WTC11 (cell line): ENCODE data around the gene FUCA1. TPM values are rescaled to one million over a fixed set of nuclear protein-coding genes. Genes with fewer than 3 reads are reported as not detected.
"Not testable (repeated sequence)": the region's sequence is repeated elsewhere in the genome, so short reads cannot be mapped to it uniquely, and the experiment has no call there.

Experiments used
- ATAC-seq: fragments of 200-7000 bp; cut with Tn5 transposase; 2 replicates; pipeline ENCODE4 v1.10.0; 2021; ENCODE audit warnings: mild to moderate bottlenecking, moderate library complexity
- CTCF ChIA-PET: fragments of 300-600 bp; sonication (Branson Sonifier 250); formaldehyde crosslinking; loops from one replicate; lab custom pipeline; 2021; ENCODE audit warnings: antibody characterized with exemption; lab: Charles Lee
- POLR2A ChIA-PET: fragments of 350-600 bp; sonication (Branson Sonifier 250); formaldehyde crosslinking; loops from one replicate; lab custom pipeline; 2021; ENCODE audit warnings: antibody characterized with exemption; lab: Charles Lee
- DNase-seq: peaks from one replicate; pipeline ENCODE4 v3.0.0; 2021; ENCODE audit warnings: low spot score
- H3K27ac Mint-ChIP-seq: 2 replicates; pipeline ENCODE4 v1.8.0; 2021; ENCODE audit warnings: mixed read lengths
- H3K27me3 Mint-ChIP-seq: 2 replicates; pipeline ENCODE4 v1.8.0; 2021; ENCODE audit warnings: low read depth, mild to moderate bottlenecking, moderate library complexity, mixed read lengths
- H3K36me3 Mint-ChIP-seq: 2 replicates; pipeline ENCODE4 v1.8.0; 2021; ENCODE audit warnings: mixed read lengths
- H3K4me1 Mint-ChIP-seq: 2 replicates; pipeline ENCODE4 v1.8.0; 2022; ENCODE audit warnings: mixed read lengths
- H3K4me3 Mint-ChIP-seq: 2 replicates; pipeline ENCODE4 v1.8.0; 2021; ENCODE audit warnings: mild to moderate bottlenecking, moderate library complexity, mixed read lengths
- H3K9me3 Mint-ChIP-seq: 2 replicates; pipeline ENCODE4 v1.8.0; 2021; ENCODE audit warnings: mixed read lengths
- HMGA2 ChIP-seq: fragments of 250-450 bp; sonication (Bioruptor Pico); IDR thresholded peaks from 2 replicates; pipeline ENCODE4 v1.4.0; 2021; ENCODE audit warnings: mild to moderate bottlenecking, moderate library complexity
- KAT7 ChIP-seq: sonication (generic); formaldehyde crosslinking; IDR thresholded peaks from 2 replicates; pipeline ENCODE4 v1.8.1; 2023; ENCODE audit warnings: missing genetic modification reagents, mild to moderate bottlenecking, borderline replicate concordance
- NR2C2 ChIP-seq: sonication (generic); formaldehyde crosslinking; IDR thresholded peaks from 2 replicates; pipeline ENCODE4 v1.8.0; 2022; ENCODE audit warnings: mild to moderate bottlenecking, missing genetic modification reagents
- RORB ChIP-seq: fragments of 250-450 bp; sonication (Bioruptor Pico); IDR thresholded peaks from 2 replicates; pipeline ENCODE4 v1.9.0; 2021; ENCODE audit warnings: mild to moderate bottlenecking
- ZNF121 ChIP-seq: sonication (generic); formaldehyde crosslinking; IDR thresholded peaks from 2 replicates; pipeline ENCODE4 v1.8.0; 2023; ENCODE audit warnings: missing genetic modification reagents
- ZNF219 ChIP-seq: sonication (generic); formaldehyde crosslinking; IDR thresholded peaks from 2 replicates; pipeline ENCODE4 v1.8.0; 2023; ENCODE audit warnings: missing genetic modification reagents, mild to moderate bottlenecking, borderline replicate concordance
- ZNF263 ChIP-seq: sonication (generic); formaldehyde crosslinking; IDR thresholded peaks from 2 replicates; pipeline ENCODE4 v1.8.1; 2022; ENCODE audit warnings: low read depth, mild to moderate bottlenecking, moderate library complexity, missing genetic modification reagents
- ZNF416 ChIP-seq: fragments of 250-450 bp; sonication (Bioruptor Pico); IDR thresholded peaks from 2 replicates; pipeline ENCODE4 v1.9.0; 2021; ENCODE audit warnings: mild to moderate bottlenecking, inconsistent platforms
- ZNF671 ChIP-seq: fragments of 250-450 bp; sonication (Bioruptor Pico); IDR thresholded peaks from 2 replicates; pipeline ENCODE4 v1.8.0; 2021; ENCODE audit warnings: mild to moderate bottlenecking
- total RNA-seq: library from RNA; stranded (reverse); gene quantifications from 3 replicates; pipeline ENCODE4 v1.2.3, GENCODE V29; 2021
- TF ChIP-seq, protein P1 (sequence below): sonication (generic); formaldehyde crosslinking; IDR thresholded peaks from 2 replicates; pipeline ENCODE4 v1.8.1; 2022; ENCODE audit warnings: mild to moderate bottlenecking, moderate library complexity, missing genetic modification reagents
- TF ChIP-seq, protein P2 (sequence below): fragments of 200-600 bp; IDR thresholded peaks from 2 replicates; pipeline ENCODE4 v1.8.0; 2022; ENCODE audit warnings: antibody characterized with exemption
- TF ChIP-seq, protein P3 (sequence below): fragments of 250-450 bp; sonication (Bioruptor Pico); IDR thresholded peaks from 2 replicates; pipeline ENCODE4 v2.1.2; 2022; ENCODE audit warnings: mild to moderate bottlenecking, moderate library complexity
- TF ChIP-seq, protein P4 (sequence below): sonication (generic); formaldehyde crosslinking; IDR thresholded peaks from 2 replicates; pipeline ENCODE4 v1.8.1; 2023; ENCODE audit warnings: mild to moderate bottlenecking, missing genetic modification reagents, moderate library complexity
- TF ChIP-seq, protein P5 (sequence below): fragments of 250-450 bp; sonication (Bioruptor Pico); IDR thresholded peaks from 2 replicates; pipeline ENCODE4 v1.8.0; 2021; ENCODE audit warnings: mild to moderate bottlenecking
- TF ChIP-seq, protein P6 (sequence below): sonication (generic); formaldehyde crosslinking; IDR thresholded peaks from 2 replicates; pipeline ENCODE4 v1.8.1; 2022; ENCODE audit warnings: low read depth, mild to moderate bottlenecking, moderate library complexity, missing genetic modification reagents, borderline replicate concordance
- TF ChIP-seq, protein P7 (sequence below): sonication (generic); formaldehyde crosslinking; IDR thresholded peaks from 2 replicates; pipeline ENCODE4 v1.8.0; 2022; ENCODE audit warnings: mild to moderate bottlenecking, missing genetic modification reagents

FUCA1 gene
- total RNA-seq, 1 experiment from 2014 or later, result 7.5 TPM

DNA sequence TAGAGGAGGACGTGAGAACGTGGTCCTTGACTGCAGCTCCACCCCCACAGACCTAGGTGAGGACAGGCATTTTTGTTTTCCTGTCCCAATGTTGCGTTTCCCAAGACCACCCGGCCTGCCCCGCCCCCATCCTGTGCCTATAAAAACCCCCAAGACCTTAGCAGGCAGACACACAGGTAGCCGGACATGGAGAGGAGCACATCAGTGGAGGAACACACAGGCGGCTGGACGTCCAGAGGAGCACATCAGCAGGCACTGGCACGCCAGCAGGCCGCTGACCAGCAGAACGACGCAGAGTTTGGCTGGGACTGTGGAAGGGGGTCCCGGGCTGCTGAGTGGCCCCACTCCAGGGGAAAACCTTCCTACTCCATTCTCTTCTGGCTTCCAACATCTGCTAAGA, 30.2 kb downstream of the FUCA1 start:
- ATAC-seq, result peak; percentile 18

DNA sequence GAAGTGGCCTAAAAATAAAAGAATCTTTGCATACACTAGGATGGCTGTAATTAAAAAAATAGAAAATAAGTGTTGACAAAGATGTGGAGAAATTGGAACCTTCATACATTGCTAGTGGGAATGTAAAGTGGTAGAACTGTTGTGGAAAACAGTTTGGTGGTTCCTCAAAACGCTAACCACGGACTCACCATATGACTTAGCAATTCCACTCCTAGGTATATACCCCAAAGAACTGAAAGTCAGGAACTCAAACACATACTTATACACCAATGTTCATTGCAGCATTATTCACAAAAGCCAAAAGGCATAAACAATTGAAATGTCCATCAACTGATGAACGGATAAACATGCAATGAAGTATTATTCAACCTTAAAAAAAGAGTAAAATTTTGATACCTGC, 32.1 kb downstream of the FUCA1 start:
- ChIA-PET POLR2A (no interaction called here), CTCF (interaction anchor here (1.4 kb wide), 1 partner anchor 25 kb away, joined by 5 read pairs; no protein-coding TSS in a partner anchor)
- H3K4me1 Mint-ChIP-seq, result peaks cover 8% of the 10 kb centered on the region
- H3K4me3 Mint-ChIP-seq, result no peak overlapping the region
- DNase-seq, result no peak
- H3K9me3 Mint-ChIP-seq, result no peaks in the 10 kb centered on the region
- ATAC-seq, result no peak
- TF ChIP-seq ZNF263 (no peak), NR2C2 (no peak), HMGA2 (CRISPR knock-in tag) (no peak), RORB (CRISPR knock-in tag) (no peak)
- TF ChIP-seq, protein P1, sequence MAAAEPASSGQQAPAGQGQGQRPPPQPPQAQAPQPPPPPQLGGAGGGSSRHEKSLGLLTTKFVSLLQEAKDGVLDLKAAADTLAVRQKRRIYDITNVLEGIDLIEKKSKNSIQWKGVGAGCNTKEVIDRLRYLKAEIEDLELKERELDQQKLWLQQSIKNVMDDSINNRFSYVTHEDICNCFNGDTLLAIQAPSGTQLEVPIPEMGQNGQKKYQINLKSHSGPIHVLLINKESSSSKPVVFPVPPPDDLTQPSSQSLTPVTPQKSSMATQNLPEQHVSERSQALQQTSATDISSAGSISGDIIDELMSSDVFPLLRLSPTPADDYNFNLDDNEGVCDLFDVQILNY (CRISPR knock-in tag), result no peak
- no peaks in the 10 kb centered on the region for H3K36me3 Mint-ChIP-seq
- peaks cover 22% of the 10 kb centered on the region for H3K27me3 Mint-ChIP-seq
- H3K27ac Mint-ChIP-seq, result no peak overlapping the region

More for the DNA sequence above, 30.2 kb downstream of the FUCA1 start:
- H3K27ac Mint-ChIP-seq, result no peak overlapping the region
- peaks cover 8% of the 10 kb centered on the region for H3K4me1 Mint-ChIP-seq
- H3K27me3 Mint-ChIP-seq, result peaks cover 35% of the 10 kb centered on the region
- H3K36me3 Mint-ChIP-seq, result no peaks in the 10 kb centered on the region
- DNase-seq, result peak; percentile 16
- peak overlapping the region; percentile 73 for H3K4me3 Mint-ChIP-seq
- ChIA-PET CTCF (interaction anchor here (0.8 to 1.0 kb wide), 3 partner anchors 27 to 79 kb away, joined by 3 to 4 read pairs (median 3); no protein-coding TSS in a partner anchor), POLR2A (no interaction called here)
- TF ChIP-seq, protein P2, sequence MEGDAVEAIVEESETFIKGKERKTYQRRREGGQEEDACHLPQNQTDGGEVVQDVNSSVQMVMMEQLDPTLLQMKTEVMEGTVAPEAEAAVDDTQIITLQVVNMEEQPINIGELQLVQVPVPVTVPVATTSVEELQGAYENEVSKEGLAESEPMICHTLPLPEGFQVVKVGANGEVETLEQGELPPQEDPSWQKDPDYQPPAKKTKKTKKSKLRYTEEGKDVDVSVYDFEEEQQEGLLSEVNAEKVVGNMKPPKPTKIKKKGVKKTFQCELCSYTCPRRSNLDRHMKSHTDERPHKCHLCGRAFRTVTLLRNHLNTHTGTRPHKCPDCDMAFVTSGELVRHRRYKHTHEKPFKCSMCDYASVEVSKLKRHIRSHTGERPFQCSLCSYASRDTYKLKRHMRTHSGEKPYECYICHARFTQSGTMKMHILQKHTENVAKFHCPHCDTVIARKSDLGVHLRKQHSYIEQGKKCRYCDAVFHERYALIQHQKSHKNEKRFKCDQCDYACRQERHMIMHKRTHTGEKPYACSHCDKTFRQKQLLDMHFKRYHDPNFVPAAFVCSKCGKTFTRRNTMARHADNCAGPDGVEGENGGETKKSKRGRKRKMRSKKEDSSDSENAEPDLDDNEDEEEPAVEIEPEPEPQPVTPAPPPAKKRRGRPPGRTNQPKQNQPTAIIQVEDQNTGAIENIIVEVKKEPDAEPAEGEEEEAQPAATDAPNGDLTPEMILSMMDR, result no peak
- TF ChIP-seq ZNF671 (CRISPR knock-in tag), result no peak
- TF ChIP-seq ZNF219 (CRISPR knock-in tag), result no peak
- H3K9me3 Mint-ChIP-seq, result no peaks in the 10 kb centered on the region

DNA sequence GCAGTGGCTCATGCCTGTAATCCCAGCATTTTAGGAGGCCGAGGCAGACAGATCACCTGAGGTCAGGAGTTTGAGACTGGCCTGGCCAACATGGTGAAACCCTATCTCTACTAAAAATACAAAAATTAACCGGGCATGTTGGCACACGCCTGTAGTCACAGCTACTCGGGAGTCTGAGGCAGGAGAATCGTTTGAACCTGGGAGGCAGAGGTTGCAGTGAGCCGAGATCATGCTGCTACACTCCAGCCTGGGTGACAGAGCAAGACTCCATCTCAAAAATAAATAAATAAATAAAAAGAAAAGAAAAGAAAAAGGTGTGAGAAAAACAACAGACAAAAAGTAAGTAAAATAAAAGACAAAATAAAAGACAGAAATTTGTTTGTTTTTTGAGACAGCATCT, 33.9 kb downstream of the FUCA1 start:
- peaks cover 20% of the 10 kb centered on the region for H3K27me3 Mint-ChIP-seq
- H3K36me3 Mint-ChIP-seq, H3K9me3 Mint-ChIP-seq, DNase-seq, H3K4me3 Mint-ChIP-seq, POLR2A ChIA-PET, ATAC-seq, H3K27ac Mint-ChIP-seq, H3K4me1 Mint-ChIP-seq: not testable (repeated sequence)
- CTCF ChIA-PET, result interaction anchor here (1.3 kb wide), 1 partner anchor 33 kb away, joined by 3 read pairs; no protein-coding TSS in a partner anchor

DNA sequence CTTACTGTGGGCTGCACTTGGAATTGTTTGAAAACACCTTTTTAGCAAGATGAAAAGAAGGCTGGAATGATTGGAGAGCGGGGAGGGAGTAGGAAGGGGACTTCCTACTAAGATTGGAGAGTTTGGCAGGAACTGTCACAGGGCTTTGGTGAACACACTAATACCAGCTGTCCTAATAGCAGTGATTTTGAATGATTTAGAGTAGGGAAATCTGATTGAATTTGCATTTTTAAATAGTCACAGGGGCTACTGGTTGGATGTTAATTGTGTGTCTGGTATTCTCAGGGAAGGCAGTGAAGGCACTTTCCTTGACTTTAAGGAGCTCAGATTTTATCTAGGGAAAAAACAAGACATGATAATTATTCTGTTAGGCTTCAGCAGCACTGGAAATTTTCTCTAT, 40.4 kb downstream of the FUCA1 start:
- DNase-seq (no peak), ATAC-seq (no peak)
- Mint-ChIP-seq H3K4me1 (peaks cover 8% of the 10 kb centered on the region), H3K27ac (no peak overlapping the region), H3K4me3 (no peak overlapping the region), H3K36me3 (no peaks in the 10 kb centered on the region), H3K9me3 (no peaks in the 10 kb centered on the region), H3K27me3 (no peaks in the 10 kb centered on the region)
- TF ChIP-seq, protein P3, sequence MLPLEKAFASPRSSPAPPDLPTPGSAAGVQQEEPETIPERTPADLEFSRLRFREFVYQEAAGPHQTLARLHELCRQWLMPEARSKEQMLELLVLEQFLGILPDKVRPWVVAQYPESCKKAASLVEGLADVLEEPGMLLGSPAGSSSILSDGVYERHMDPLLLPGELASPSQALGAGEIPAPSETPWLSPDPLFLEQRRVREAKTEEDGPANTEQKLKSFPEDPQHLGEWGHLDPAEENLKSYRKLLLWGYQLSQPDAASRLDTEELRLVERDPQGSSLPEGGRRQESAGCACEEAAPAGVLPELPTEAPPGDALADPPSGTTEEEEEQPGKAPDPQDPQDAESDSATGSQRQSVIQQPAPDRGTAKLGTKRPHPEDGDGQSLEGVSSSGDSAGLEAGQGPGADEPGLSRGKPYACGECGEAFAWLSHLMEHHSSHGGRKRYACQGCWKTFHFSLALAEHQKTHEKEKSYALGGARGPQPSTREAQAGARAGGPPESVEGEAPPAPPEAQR (CRISPR knock-in tag), result no peak
- TF ChIP-seq, protein P4, sequence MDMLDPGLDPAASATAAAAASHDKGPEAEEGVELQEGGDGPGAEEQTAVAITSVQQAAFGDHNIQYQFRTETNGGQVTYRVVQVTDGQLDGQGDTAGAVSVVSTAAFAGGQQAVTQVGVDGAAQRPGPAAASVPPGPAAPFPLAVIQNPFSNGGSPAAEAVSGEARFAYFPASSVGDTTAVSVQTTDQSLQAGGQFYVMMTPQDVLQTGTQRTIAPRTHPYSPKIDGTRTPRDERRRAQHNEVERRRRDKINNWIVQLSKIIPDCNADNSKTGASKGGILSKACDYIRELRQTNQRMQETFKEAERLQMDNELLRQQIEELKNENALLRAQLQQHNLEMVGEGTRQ (CRISPR knock-in tag), result no peak
- no peak for TF ChIP-seq ZNF121 (CRISPR knock-in tag)
- TF ChIP-seq, protein P5, sequence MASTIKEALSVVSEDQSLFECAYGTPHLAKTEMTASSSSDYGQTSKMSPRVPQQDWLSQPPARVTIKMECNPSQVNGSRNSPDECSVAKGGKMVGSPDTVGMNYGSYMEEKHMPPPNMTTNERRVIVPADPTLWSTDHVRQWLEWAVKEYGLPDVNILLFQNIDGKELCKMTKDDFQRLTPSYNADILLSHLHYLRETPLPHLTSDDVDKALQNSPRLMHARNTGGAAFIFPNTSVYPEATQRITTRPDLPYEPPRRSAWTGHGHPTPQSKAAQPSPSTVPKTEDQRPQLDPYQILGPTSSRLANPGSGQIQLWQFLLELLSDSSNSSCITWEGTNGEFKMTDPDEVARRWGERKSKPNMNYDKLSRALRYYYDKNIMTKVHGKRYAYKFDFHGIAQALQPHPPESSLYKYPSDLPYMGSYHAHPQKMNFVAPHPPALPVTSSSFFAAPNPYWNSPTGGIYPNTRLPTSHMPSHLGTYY (CRISPR knock-in tag), result no peak
- TF ChIP-seq KAT7 (CRISPR knock-in tag), result no peak
- TF ChIP-seq, protein P6, sequence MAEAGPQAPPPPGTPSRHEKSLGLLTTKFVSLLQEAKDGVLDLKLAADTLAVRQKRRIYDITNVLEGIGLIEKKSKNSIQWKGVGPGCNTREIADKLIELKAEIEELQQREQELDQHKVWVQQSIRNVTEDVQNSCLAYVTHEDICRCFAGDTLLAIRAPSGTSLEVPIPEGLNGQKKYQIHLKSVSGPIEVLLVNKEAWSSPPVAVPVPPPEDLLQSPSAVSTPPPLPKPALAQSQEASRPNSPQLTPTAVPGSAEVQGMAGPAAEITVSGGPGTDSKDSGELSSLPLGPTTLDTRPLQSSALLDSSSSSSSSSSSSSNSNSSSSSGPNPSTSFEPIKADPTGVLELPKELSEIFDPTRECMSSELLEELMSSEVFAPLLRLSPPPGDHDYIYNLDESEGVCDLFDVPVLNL (CRISPR knock-in tag), result no peak
- no peak for TF ChIP-seq ZNF416 (CRISPR knock-in tag)
- TF ChIP-seq, protein P7, sequence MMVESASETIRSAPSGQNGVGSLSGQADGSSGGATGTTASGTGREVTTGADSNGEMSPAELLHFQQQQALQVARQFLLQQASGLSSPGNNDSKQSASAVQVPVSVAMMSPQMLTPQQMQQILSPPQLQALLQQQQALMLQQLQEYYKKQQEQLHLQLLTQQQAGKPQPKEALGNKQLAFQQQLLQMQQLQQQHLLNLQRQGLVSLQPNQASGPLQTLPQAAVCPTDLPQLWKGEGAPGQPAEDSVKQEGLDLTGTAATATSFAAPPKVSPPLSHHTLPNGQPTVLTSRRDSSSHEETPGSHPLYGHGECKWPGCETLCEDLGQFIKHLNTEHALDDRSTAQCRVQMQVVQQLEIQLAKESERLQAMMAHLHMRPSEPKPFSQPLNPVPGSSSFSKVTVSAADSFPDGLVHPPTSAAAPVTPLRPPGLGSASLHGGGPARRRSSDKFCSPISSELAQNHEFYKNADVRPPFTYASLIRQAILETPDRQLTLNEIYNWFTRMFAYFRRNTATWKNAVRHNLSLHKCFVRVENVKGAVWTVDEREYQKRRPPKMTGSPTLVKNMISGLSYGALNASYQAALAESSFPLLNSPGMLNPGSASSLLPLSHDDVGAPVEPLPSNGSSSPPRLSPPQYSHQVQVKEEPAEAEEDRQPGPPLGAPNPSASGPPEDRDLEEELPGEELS (CRISPR knock-in tag), result no peak
- POLR2A ChIA-PET, result no interaction called here
- CTCF ChIA-PET, result interaction anchor here (0.7 to 1.4 kb wide), 2 partner anchors 27 to 31 kb away, joined by 3 read pairs; no protein-coding TSS in a partner anchor

DNA sequence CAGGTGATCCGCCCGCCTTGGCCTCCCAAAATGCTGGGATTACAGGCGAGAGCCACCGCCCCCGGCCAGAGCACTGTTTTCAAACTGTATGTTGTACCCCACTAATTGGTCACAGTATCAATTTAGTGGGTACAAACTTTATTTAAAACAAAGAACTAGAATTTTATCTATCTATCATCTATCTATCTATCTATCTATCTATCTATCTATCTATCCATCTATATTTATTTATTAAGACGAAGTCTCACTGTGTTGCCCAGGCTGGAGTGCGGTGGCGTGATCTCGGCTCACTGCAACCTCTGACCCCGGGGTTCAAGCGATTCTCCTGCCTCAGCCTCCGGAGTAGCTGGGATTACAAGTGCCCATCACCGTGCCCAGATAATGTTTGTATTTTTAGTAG, 41.5 kb downstream of the FUCA1 start:
- ATAC-seq, H3K36me3 Mint-ChIP-seq, H3K27me3 Mint-ChIP-seq, POLR2A ChIA-PET, H3K4me3 Mint-ChIP-seq, H3K9me3 Mint-ChIP-seq, DNase-seq, H3K27ac Mint-ChIP-seq, H3K4me1 Mint-ChIP-seq: not testable (repeated sequence)
- CTCF ChIA-PET, result interaction anchor here (1.4 to 8.1 kb wide), 4 partner anchors 16 to 90 kb away, joined by 3 to 105 read pairs (median 10); no protein-coding TSS in a partner anchor
